ENCODE results near the gene BCKDHB. TPM values are rescaled to one million over a fixed set of nuclear protein-coding genes. Genes with fewer than 3 reads are reported as not detected.

Gene BCKDHB
- total and polyA plus RNA-seq, 8 donors = 7.8 to 44.6 (median 20.3) TPM

DNA sequence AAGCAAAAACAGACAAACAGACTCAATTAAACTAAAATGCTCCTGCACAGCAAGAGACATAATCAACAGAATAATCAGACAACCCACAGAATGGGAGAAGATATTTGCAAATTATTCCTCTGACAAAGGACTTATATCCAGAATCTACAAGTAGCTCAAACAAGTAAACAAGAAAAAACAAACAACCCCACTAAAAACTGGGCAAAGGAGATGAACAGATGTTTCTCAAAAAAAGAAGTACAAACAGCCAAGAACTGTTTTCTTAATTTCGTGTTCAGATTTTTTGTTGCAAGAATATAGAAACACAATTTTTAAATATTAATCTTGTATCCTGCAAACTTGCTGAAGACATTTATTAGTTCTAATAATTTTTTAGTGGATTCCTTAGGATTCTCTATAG, 274.1 kb downstream of the BCKDHB start:
- 59 to 76% (median 71%) methylated on average over 1 of the region's 1 CpG for WGBS, 5 donors

GRCh38 chr6:80382811-80383210, 276.3 kb downstream of the BCKDHB start:
- DNase-seq = peak in 1 of 2 donors; percentile 76
- 37 to 57% (median 43%) methylated on average over 2 of the region's 2 CpGs for WGBS, 5 donors

More for the DNA sequence above, 274.1 kb downstream of the BCKDHB start:
- Histone ChIP-seq H3K36me3 (no peaks in the 10 kb centered on the region), H3K27ac (no peak overlapping the region), H3K4me1 (no peaks in the 10 kb centered on the region), H3K4me3 (no peak overlapping the region), H3K9me3 (no peaks in the 10 kb centered on the region), H3K27me3 (no peaks in the 10 kb centered on the region)
- no peak for DNase-seq
- no peak for TF ChIP-seq CTCF (IDR thresholded peaks at IDR 0.05)
- TF ChIP-seq POLR2AphosphoS5 (IDR thresholded peaks at IDR 0.05) = no peak
- TF ChIP-seq EP300 (IDR thresholded peaks at IDR 0.05) = no peak
- TF ChIP-seq POLR2A (IDR thresholded peaks at IDR 0.05) = no peak
- intact Hi-C loops (cut with DNase I; ENCODE audit: low total_unique reads) = no loop called here

GRCh38 chr6:80388507-80388906, 282.0 kb downstream of the BCKDHB start:
- Histone ChIP-seq H3K27me3 (no peaks in the 10 kb centered on the region), H3K4me3 (no peak overlapping the region), H3K36me3 (peaks cover 0 to 14% (median 0%) of the 10 kb centered on the region in 4 donors), H3K27ac (no peak overlapping the region), H3K9me3 (peaks cover 0 to 11% (median 3%) of the 10 kb centered on the region in 4 donors), H3K4me1 (no peaks in the 10 kb centered on the region)
- 86 to 93% (median 87%) methylated on average over 3 of the region's 3 CpGs for WGBS, 5 donors
- DNase-seq = no peak
- TF ChIP-seq EP300 (IDR thresholded peaks at IDR 0.05) = no peak
- no peak for TF ChIP-seq POLR2A (IDR thresholded peaks at IDR 0.05)
- TF ChIP-seq CTCF (IDR thresholded peaks at IDR 0.05) = no peak
- TF ChIP-seq POLR2AphosphoS5 (IDR thresholded peaks at IDR 0.05) = no peak
- intact Hi-C loops (cut with DNase I; ENCODE audit: low total_unique reads) = no loop called here

More at GRCh38 chr6:80382811-80383210, 276.3 kb downstream of the BCKDHB start:
- Histone ChIP-seq H3K9me3 (no peaks in the 10 kb centered on the region), H3K27me3 (no peaks in the 10 kb centered on the region), H3K36me3 (no peaks in the 10 kb centered on the region), H3K27ac (no peak overlapping the region), H3K4me3 (no peak overlapping the region), H3K4me1 (no peaks in the 10 kb centered on the region)
- intact Hi-C loops (cut with DNase I; ENCODE audit: low total_unique reads) = no loop called here
- TF ChIP-seq CTCF (IDR thresholded peaks at IDR 0.05) = no peak
- TF ChIP-seq EP300 (IDR thresholded peaks at IDR 0.05) = no peak
- TF ChIP-seq POLR2A (IDR thresholded peaks at IDR 0.05) = no peak
- TF ChIP-seq POLR2AphosphoS5 (IDR thresholded peaks at IDR 0.05) = no peak

Other genes with a start within 250 kb of the BCKDHB start
- 1 to 10 TPM in 4 of 5 donors, not detected in 1; 1.4 to 5.8 (median 3.8) TPM for gene ELOVL4, start 159.1 kb upstream of the BCKDHB start, total RNA-seq
- gene ELOVL4, start 159.1 kb upstream of the BCKDHB start, polyA plus RNA-seq = 1 to 10 TPM in 1 of 3 donors, under 1 TPM in 2; 0.12 to 1.9 (median 0.46) TPM
- gene TTK, start 102.0 kb upstream of the BCKDHB start, total RNA-seq = 10 to 100 TPM in 1 of 5 donors, 1 to 10 TPM in 2, not detected in 2; 7.7 to 22.8 (median 9.2) TPM
- 1 to 10 TPM; 1.5 to 3.5 (median 2.4) TPM for gene TTK, start 102.0 kb upstream of the BCKDHB start, polyA plus RNA-seq

Measured in stomach (tissue), 9 donors.